IMR-90 (cell line): ENCODE results near the gene B3GALT4. TPM values are rescaled to one million over a fixed set of nuclear protein-coding genes. Genes with fewer than 3 reads are reported as not detected.

Source experiments
- ATAC-seq: fragments of 200-7000 bp; cut with Tn5 transposase; 2 replicates; pipeline ENCODE4 v1.9.1; 2020; ENCODE audit warnings: low read depth, mild to moderate bottlenecking, moderate library complexity
- BruUV-seq: library from RNA; stranded (reverse); fragments of 400-500 nt; replicated peaks from 2 replicates; lab custom pipeline; 2021; lab: Mats Ljungman, UMichigan
- CTCF ChIA-PET: fragments of 300-600 bp; formaldehyde crosslinking; extraction: SDS; loops from one replicate; lab custom pipeline; 2021; ENCODE audit warnings: antibody characterized with exemption; lab: Yijun Ruan, JAX
- POLR2A ChIA-PET: fragments of 300-600 bp; sonication (Branson Sonifier 250); formaldehyde crosslinking; loops from one replicate; lab custom pipeline; 2022; ENCODE audit warnings: antibody characterized with exemption; ENCODE audit not compliant: unreplicated experiment; lab: Charles Lee
- DNase-seq: peaks from one replicate; pipeline ENCODE4 v3.0.0; 2013
- H2AFZ ChIP-seq: replicated peaks from 2 replicates; pipeline ENCODE3; 2013; ENCODE audit warnings: low read length, mild to moderate bottlenecking; ENCODE audit not compliant: poor library complexity
- H2AK5ac ChIP-seq: 2 replicates; pipeline ENCODE4 v1.6.1; 2013; ENCODE audit warnings: low read depth, low read length, inconsistent platforms
- H2AK9ac ChIP-seq: replicated peaks from 2 replicates; pipeline ENCODE3; 2013; ENCODE audit warnings: mild to moderate bottlenecking, low read depth, low read length, moderate library complexity; ENCODE audit not compliant: poor library complexity
- H2BK120ac ChIP-seq: 2 replicates; pipeline ENCODE4 v1.6.1; 2013; ENCODE audit warnings: low read depth, low read length, inconsistent platforms
- H2BK15ac ChIP-seq: 3 replicates; pipeline ENCODE4 v1.6.1; 2013; ENCODE audit warnings: low read depth, low read length, inconsistent platforms
- H2BK20ac ChIP-seq: 2 replicates; pipeline ENCODE4 v1.6.1; 2013; ENCODE audit warnings: low read depth, mild to moderate bottlenecking, inconsistent platforms, low read length, moderate library complexity
- H2BK5ac ChIP-seq: 2 replicates; pipeline ENCODE4 v1.6.1; 2013; ENCODE audit warnings: mild to moderate bottlenecking, low read depth, low read length, inconsistent platforms; ENCODE audit not compliant: poor library complexity, severe bottlenecking
- H3K14ac ChIP-seq: replicated peaks from 2 replicates; pipeline ENCODE4 v1.6.1; 2013; ENCODE audit warnings: low read depth, low read length, inconsistent platforms
- H3K18ac ChIP-seq: 2 replicates; pipeline ENCODE4 v1.6.1; 2013; ENCODE audit warnings: low read depth, low read length, control low read depth
- H3K23ac ChIP-seq: 2 replicates; pipeline ENCODE4 v1.6.1; 2013; ENCODE audit warnings: low read depth, low read length, inconsistent platforms
- H3K27ac ChIP-seq: 2 replicates; pipeline ENCODE4 v1.5.1; 2013; ENCODE audit warnings: mild to moderate bottlenecking, control low read depth, low read length; ENCODE audit not compliant: insufficient read depth
- H3K27me3 ChIP-seq: 2 replicates; pipeline ENCODE4 v1.6.1; 2013; ENCODE audit warnings: low read length; ENCODE audit not compliant: control insufficient read depth, insufficient read depth
- H3K36me3 ChIP-seq: 2 replicates; pipeline ENCODE4 v1.6.1; 2013; ENCODE audit warnings: low read length, mixed read lengths; ENCODE audit not compliant: control insufficient read depth, insufficient read depth
- H3K4ac ChIP-seq: 2 replicates; pipeline ENCODE4 v1.6.1; 2013; ENCODE audit warnings: low read depth, low read length, inconsistent platforms
- H3K4me1 ChIP-seq: 2 replicates; pipeline ENCODE4 v1.6.1; 2013; ENCODE audit warnings: low read length, mixed read lengths; ENCODE audit not compliant: control insufficient read depth, insufficient read depth
- H3K4me2 ChIP-seq: 2 replicates; pipeline ENCODE4 v1.6.1; 2013; ENCODE audit warnings: low read depth, mild to moderate bottlenecking, control low read depth, low read length, moderate library complexity
- H3K4me3 ChIP-seq: 2 replicates; pipeline ENCODE4 v1.5.1; 2013; ENCODE audit warnings: low read depth, mild to moderate bottlenecking, control low read depth, low read length, moderate library complexity; ENCODE audit not compliant: insufficient read depth
- H3K56ac ChIP-seq: 2 replicates; pipeline ENCODE4 v1.6.1; 2013; ENCODE audit warnings: low read length, inconsistent platforms; ENCODE audit not compliant: insufficient read depth; ENCODE audit errors: extremely low read depth
- H3K79me1 ChIP-seq, 2 experiments: 2 replicates each; pipeline ENCODE4 v1.6.1; 2013; ENCODE audit warnings: low read length in 2 of 2, inconsistent platforms in 1 of 2, low read depth in 1 of 2
- H3K9ac ChIP-seq: 2 replicates; pipeline ENCODE4 v1.6.1; 2013; ENCODE audit warnings: low read depth, low read length, control low read depth
- H3K9me1 ChIP-seq: 2 replicates; pipeline ENCODE4 v1.6.1; 2013; ENCODE audit warnings: low read length, inconsistent platforms; ENCODE audit not compliant: insufficient read depth
- H3K9me3 ChIP-seq: 2 replicates; pipeline ENCODE4 v1.6.1; 2013; ENCODE audit warnings: low read length; ENCODE audit not compliant: control insufficient read depth, insufficient read depth
- H4K20me1 ChIP-seq: 2 replicates; pipeline ENCODE4 v1.6.1; 2013; ENCODE audit warnings: low read length, inconsistent platforms; ENCODE audit not compliant: insufficient read depth
- H4K5ac ChIP-seq: 2 replicates; pipeline ENCODE4 v1.6.1; 2013; ENCODE audit warnings: mild to moderate bottlenecking, low read depth, low read length, control low read depth
- H4K8ac ChIP-seq, 2 experiments: 2 replicates each; pipeline ENCODE4 v1.6.1; 2013; ENCODE audit warnings: low read depth in 2 of 2, low read length in 2 of 2, control low read depth in 1 of 2, inconsistent platforms in 1 of 2
- H4K91ac ChIP-seq: 2 replicates; pipeline ENCODE4 v1.6.1; 2013; ENCODE audit warnings: low read depth, low read length, inconsistent platforms; ENCODE audit not compliant: insufficient read depth
- CEBPB ChIP-seq: IDR thresholded peaks from 2 replicates; pipeline ENCODE4 v1.6.1; 2012; ENCODE audit warnings: low read depth, low read length, improper control_type of control experiment
- CHD1 ChIP-seq: IDR thresholded peaks from 2 replicates; pipeline ENCODE4 v1.6.1; 2012; ENCODE audit warnings: low read depth, low read length, improper control_type of control experiment
- FOS ChIP-seq: fragments of 150-350 bp; IDR thresholded peaks from 2 replicates; pipeline ENCODE4 v1.6.1; 2016; ENCODE audit warnings: low read depth, low read length
- MAFK ChIP-seq: IDR thresholded peaks from 2 replicates; pipeline ENCODE4 v1.6.1; 2012; ENCODE audit warnings: low read depth, low read length, improper control_type of control experiment
- MAZ ChIP-seq: IDR thresholded peaks from 2 replicates; pipeline ENCODE4 v1.6.1; 2012; ENCODE audit warnings: low read depth, mild to moderate bottlenecking, low read length, improper control_type of control experiment, moderate library complexity, borderline replicate concordance
- MXI1 ChIP-seq: IDR thresholded peaks from 2 replicates; pipeline ENCODE4 v1.6.1; 2012; ENCODE audit warnings: low read depth, mild to moderate bottlenecking, low read length, moderate library complexity, borderline replicate concordance
- NFE2L2 ChIP-seq: fragments of 150-350 bp; IDR thresholded peaks from 2 replicates; pipeline ENCODE4 v1.6.1; 2016; ENCODE audit warnings: low read depth, mild to moderate bottlenecking, low read length
- POLR2A ChIP-seq: IDR thresholded peaks from 2 replicates; pipeline ENCODE4 v1.6.1; 2012; ENCODE audit warnings: mild to moderate bottlenecking, low read depth, low read length
- RAD21 ChIP-seq: IDR thresholded peaks from 2 replicates; pipeline ENCODE4 v1.6.1; 2012; ENCODE audit warnings: low read length, improper control_type of control experiment
- RCOR1 ChIP-seq: IDR thresholded peaks from 2 replicates; pipeline ENCODE4 v1.6.1; 2012; ENCODE audit warnings: mild to moderate bottlenecking, low read length, improper control_type of control experiment; ENCODE audit not compliant: insufficient replicate concordance
- RFX5 ChIP-seq: IDR thresholded peaks from 2 replicates; pipeline ENCODE4 v1.8.0; 2012; ENCODE audit warnings: low read depth, mild to moderate bottlenecking, low read length, moderate library complexity
- SMC3 ChIP-seq: fragments of 150-350 bp; IDR thresholded peaks from 2 replicates; pipeline ENCODE4 v1.6.1; 2016; ENCODE audit warnings: low read depth, mild to moderate bottlenecking, antibody characterized with exemption, low read length, moderate library complexity
- WGBS, 2 experiments: methylation state at CpG; one replicate each; pipeline versions ENCODE4 v1.1.5 to v1.1.7; 2013; ENCODE audit warnings: missing lambda C conversion rate in 2 of 2; ENCODE audit not compliant: insufficient read length in 1 of 2; ENCODE audit errors: extremely low coverage in 2 of 2; 5-methylcytosine and 5-hydroxymethylcytosine counted together
- dilution Hi-C: fragments of 300-500 bp; cut with HindIII; formaldehyde crosslinking; loops from one replicate; pipeline ENCODE4 v1.14.3; 2018; ENCODE audit warnings: low sequenced_read_pairs; ENCODE audit not compliant: unreplicated experiment
- in situ Hi-C: fragments of 300-500 bp; cut with MboI; formaldehyde crosslinking; loops from 3 replicates; pipeline ENCODE4 v1.14.3; 2019; ENCODE audit warnings: low sequenced_read_pairs, inconsistent platforms, mixed read lengths
- intact Hi-C: fragments of 100-400 bp; cut with micrococcal nuclease; formaldehyde crosslinking; loops from 2 replicates; pipeline ENCODE4 v1.10.0; 2022
- polyA plus RNA-seq, 3 experiments: library from polyadenylated mRNA; depleted of rRNA; stranded (reverse); fragments of >200 nt; gene quantifications; 2 replicates each; pipeline ENCODE4 v1.2.3, GENCODE V29; 2012; ENCODE audit warnings: low replicate concordance in 1 of 3
- total RNA-seq: library from RNA; depleted of rRNA; stranded (reverse); fragments of >200 nt; gene quantifications from 2 replicates; pipeline ENCODE4 v1.2.3, GENCODE V29; 2012
- TF ChIP-seq, protein P1 (sequence below): fragments of 150-350 bp; IDR thresholded peaks from 2 replicates; pipeline ENCODE4 v1.6.1; 2017; ENCODE audit warnings: mild to moderate bottlenecking, antibody characterized with exemption, low read length, low read depth
- TF ChIP-seq, protein P2 (sequence below): fragments of 150-350 bp; IDR thresholded peaks from 2 replicates; pipeline ENCODE4 v1.6.1; 2016; ENCODE audit warnings: low read depth, mild to moderate bottlenecking, low read length, moderate library complexity, borderline replicate concordance

B3GALT4 gene
- total and polyA plus RNA-seq, 2 of the 4 experiments (the other 2 are of a cell fraction), result 0.70 to 0.72 TPM

DNA sequence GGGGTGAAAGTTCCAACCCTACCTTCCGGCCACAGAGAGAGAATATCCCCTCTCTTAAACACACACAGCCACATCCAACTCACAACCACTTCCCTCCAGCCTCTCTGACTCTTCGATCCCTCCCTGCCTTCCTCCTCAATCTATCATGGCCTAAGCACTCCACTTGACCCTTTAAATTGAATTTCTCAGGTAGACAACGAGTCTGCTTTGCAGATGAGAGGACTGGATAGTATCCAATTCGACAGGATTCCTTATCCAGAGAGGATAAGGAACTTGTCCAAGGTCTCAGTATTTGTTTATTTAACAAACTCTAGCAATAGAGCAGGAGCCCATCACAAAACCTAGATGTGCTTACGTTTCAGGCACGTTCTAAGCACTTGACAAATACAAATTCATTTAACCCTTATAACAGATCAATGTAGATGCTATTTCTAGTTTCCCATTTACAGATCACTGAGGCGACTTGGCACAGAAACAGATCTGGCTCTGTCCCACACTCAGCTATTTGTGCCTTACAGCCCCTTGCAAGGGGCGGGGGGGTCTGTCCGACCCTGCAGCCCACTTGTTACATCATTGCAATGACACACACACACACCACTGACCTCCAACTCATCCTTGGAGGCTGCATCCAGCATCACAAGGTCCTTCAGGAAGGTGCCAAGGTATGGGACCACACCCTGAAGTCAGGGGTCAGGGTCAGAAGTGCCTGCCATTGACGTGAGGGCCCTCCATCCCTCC lies 17.3 kb downstream of the B3GALT4 start:
- Histone ChIP-seq H3K9me1 (peaks cover 3% of the 10 kb centered on the region; the same call in 1 of the 2 replicates), H2BK20ac (no peak overlapping the region), H3K9me3 (no peaks in the 10 kb centered on the region), H4K5ac (no peak overlapping the region), H2AFZ (no peak overlapping the region), H3K4ac (no peak overlapping the region), H3K36me3 (peaks cover 30% of the 10 kb centered on the region), H2AK9ac (no peak overlapping the region), H4K91ac (no peak overlapping the region), H3K4me1 (peaks cover 3% of the 10 kb centered on the region; the same call in 1 of the 2 replicates), H2BK5ac (no peak overlapping the region), H2BK15ac (no peak overlapping the region), H3K56ac (no peak overlapping the region), H3K4me2 (no peak overlapping the region), H4K20me1 (no peaks in the 10 kb centered on the region; the same call in 1 of the 2 replicates), H3K27ac (no peak overlapping the region), H2BK120ac (no peak overlapping the region), H3K23ac (no peak overlapping the region), H3K79me1 (peaks cover 18 to 42% of the 10 kb centered on the region in 2 experiments), H3K27me3 (no peaks in the 10 kb centered on the region), H3K4me3 (no peak overlapping the region), H4K8ac (no peak overlapping the region), H3K18ac (no peak overlapping the region), H2AK5ac (no peak overlapping the region), H3K9ac (no peak overlapping the region), H3K14ac (no peak overlapping the region)
- ChIA-PET CTCF (no interaction called here), POLR2A (no interaction called here)
- ATAC-seq (no peak), DNase-seq (no peak)
- in situ Hi-C loops, result no loop called here
- intact Hi-C loops, result no loop called here
- no TSS peak for BruUV-seq
- 49% methylated on average over 4 of the region's 10 CpGs; no CpG with 5 or more reads in 1 of the 2 experiments for WGBS, 2 experiments
- dilution Hi-C loops, result no loop called here
- TF ChIP-seq MAFK (no peak), MAZ (no peak), RAD21 (no peak), CHD1 (no peak), CEBPB (no peak), RFX5 (no peak), POLR2A (no peak), NFE2L2 (no peak), MXI1 (no peak), RCOR1 (no peak), SMC3 (no peak), FOS (no peak)
- TF ChIP-seq, protein P1, sequence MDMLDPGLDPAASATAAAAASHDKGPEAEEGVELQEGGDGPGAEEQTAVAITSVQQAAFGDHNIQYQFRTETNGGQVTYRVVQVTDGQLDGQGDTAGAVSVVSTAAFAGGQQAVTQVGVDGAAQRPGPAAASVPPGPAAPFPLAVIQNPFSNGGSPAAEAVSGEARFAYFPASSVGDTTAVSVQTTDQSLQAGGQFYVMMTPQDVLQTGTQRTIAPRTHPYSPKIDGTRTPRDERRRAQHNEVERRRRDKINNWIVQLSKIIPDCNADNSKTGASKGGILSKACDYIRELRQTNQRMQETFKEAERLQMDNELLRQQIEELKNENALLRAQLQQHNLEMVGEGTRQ, result no peak
- TF ChIP-seq, protein P2, sequence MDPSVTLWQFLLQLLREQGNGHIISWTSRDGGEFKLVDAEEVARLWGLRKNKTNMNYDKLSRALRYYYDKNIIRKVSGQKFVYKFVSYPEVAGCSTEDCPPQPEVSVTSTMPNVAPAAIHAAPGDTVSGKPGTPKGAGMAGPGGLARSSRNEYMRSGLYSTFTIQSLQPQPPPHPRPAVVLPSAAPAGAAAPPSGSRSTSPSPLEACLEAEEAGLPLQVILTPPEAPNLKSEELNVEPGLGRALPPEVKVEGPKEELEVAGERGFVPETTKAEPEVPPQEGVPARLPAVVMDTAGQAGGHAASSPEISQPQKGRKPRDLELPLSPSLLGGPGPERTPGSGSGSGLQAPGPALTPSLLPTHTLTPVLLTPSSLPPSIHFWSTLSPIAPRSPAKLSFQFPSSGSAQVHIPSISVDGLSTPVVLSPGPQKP, result no peak
